A673 (cell line): Measurements from ENCODE around the gene DENND4C. TPM values are rescaled to one million over a fixed set of nuclear protein-coding genes. Genes with fewer than 3 reads are reported as not detected.
"Not testable (repeated sequence)": the region's sequence is repeated elsewhere in the genome, so short reads cannot be mapped to it uniquely, and the experiment has no call there.

Experiments used
- BruUV-seq: library from RNA; stranded (reverse); fragments of 400-500 nt; replicated peaks from 2 replicates; lab custom pipeline; 2021; lab: Mats Ljungman, UMichigan
- CTCF ChIA-PET: fragments of 300-600 bp; sonication (Branson Sonifier 250); formaldehyde crosslinking; loops from one replicate; lab custom pipeline; 2022; ENCODE audit warnings: antibody characterized with exemption; lab: Charles Lee
- POLR2A ChIA-PET: fragments of 300-600 bp; sonication (Branson Sonifier 250); formaldehyde crosslinking; loops from one replicate; lab custom pipeline; 2022; ENCODE audit warnings: antibody characterized with exemption; ENCODE audit not compliant: low non-redundant PET; lab: Charles Lee
- DNase-seq: peaks from one replicate; pipeline ENCODE4 v3.0.0-alpha.2; 2015; ENCODE audit warnings: low spot score
- H3K27ac ChIP-seq: fragments of 200-600 bp; sonication (generic); 2 replicates; pipeline ENCODE4 v1.5.1; 2016; ENCODE audit warnings: mixed run types, low read depth, mild to moderate bottlenecking, mixed read lengths, antibody characterized with exemption, low read length; ENCODE audit not compliant: poor library complexity, severe bottlenecking
- H3K27me3 ChIP-seq: fragments of 200-600 bp; sonication (generic); replicated peaks from 2 replicates; pipeline ENCODE4 v1.6.1; 2017; ENCODE audit warnings: mixed run types, low read depth, mild to moderate bottlenecking, mixed read lengths, antibody characterized with exemption, low read length; ENCODE audit not compliant: insufficient read depth, poor library complexity
- H3K36me3 ChIP-seq: fragments of 200-600 bp; sonication (generic); 2 replicates; pipeline ENCODE4 v1.6.1; 2016; ENCODE audit warnings: mixed run types, mild to moderate bottlenecking, mixed read lengths, antibody characterized with exemption, low read length; ENCODE audit not compliant: insufficient read depth, poor library complexity, severe bottlenecking
- H3K4me1 ChIP-seq: fragments of 200-600 bp; sonication (generic); 2 replicates; pipeline ENCODE4 v1.6.1; 2017; ENCODE audit warnings: mixed run types, mild to moderate bottlenecking, mixed read lengths, antibody characterized with exemption, low read length; ENCODE audit not compliant: insufficient read depth, poor library complexity, severe bottlenecking
- H3K4me3 ChIP-seq: fragments of 200-600 bp; sonication (generic); 2 replicates; pipeline ENCODE4 v1.5.1; 2016; ENCODE audit warnings: low read depth, mixed run types, mild to moderate bottlenecking, mixed read lengths, low read length; ENCODE audit not compliant: poor library complexity, severe bottlenecking
- H3K9me3 ChIP-seq: fragments of 200-600 bp; sonication (generic); 2 replicates; pipeline ENCODE4 v1.6.1; 2016; ENCODE audit warnings: mixed run types, low read depth, mild to moderate bottlenecking, mixed read lengths, antibody characterized with exemption, low read length; ENCODE audit not compliant: poor library complexity, severe bottlenecking
- CTCF ChIP-seq: fragments of 300-800, 200-600 bp; sonication (generic); conservative IDR thresholded peaks from 2 replicates; pipeline ENCODE4 v1.5.1; 2017; ENCODE audit warnings: low read depth, mild to moderate bottlenecking, antibody characterized with exemption, low read length, moderate library complexity, mixed read lengths
- EZH2 ChIP-seq: fragments of 200-600 bp; sonication (generic); IDR thresholded peaks from 2 replicates; pipeline ENCODE4 v1.6.1; 2017; ENCODE audit warnings: borderline replicate concordance, low read depth, mild to moderate bottlenecking, mixed read lengths, antibody characterized with exemption, low read length; ENCODE audit not compliant: poor library complexity, severe bottlenecking
- intact Hi-C: fragments of 100-400 bp; cut with micrococcal nuclease; formaldehyde crosslinking; loops from one replicate; pipeline ENCODE4 v1.10.0; 2022; ENCODE audit not compliant: unreplicated experiment
- total RNA-seq: library from RNA; stranded (reverse); gene quantifications from 2 replicates; pipeline ENCODE4 v1.2.3, GENCODE V29; 2021

The DENND4C gene
- total RNA-seq, 1 experiment from 2014 or later: 13.9 TPM

- POLR2A ChIA-PET: no interaction called here
- intact Hi-C loops: no loop called here
Observed at GRCh38 chr9:19188771-19189170, 41.7 kb upstream of the DENND4C start.

GRCh38 chr9:19192202-19193028, 38.1 kb upstream of the DENND4C start:
- no peak overlapping the region for H3K27ac ChIP-seq
- H3K36me3 ChIP-seq: no peaks in the 10 kb centered on the region
- no peak for DNase-seq
- H3K4me3 ChIP-seq: no peak overlapping the region
- CTCF ChIA-PET: no interaction called here
- POLR2A ChIA-PET: no interaction called here
- BruUV-seq: no TSS peak
- intact Hi-C loops: no loop called here
- H3K9me3 ChIP-seq: no peaks in the 10 kb centered on the region
- TF ChIP-seq EZH2 (no peak), CTCF (no peak)
- H3K27me3 ChIP-seq: no peaks in the 10 kb centered on the region
- H3K4me1 ChIP-seq: no peaks in the 10 kb centered on the region

More at GRCh38 chr9:19188771-19189170, 41.7 kb upstream of the DENND4C start:
- Histone ChIP-seq H3K4me1 (no peaks in the 10 kb centered on the region), H3K27ac (no peak overlapping the region), H3K9me3 (no peaks in the 10 kb centered on the region), H3K27me3 (no peaks in the 10 kb centered on the region), H3K4me3 (no peak overlapping the region), H3K36me3 (no peaks in the 10 kb centered on the region)
- DNase-seq: no peak
- no peak for TF ChIP-seq CTCF
- TF ChIP-seq EZH2: no peak
- BruUV-seq: no TSS peak
- CTCF ChIA-PET: no interaction called here

- H3K36me3 ChIP-seq: no peaks in the 10 kb centered on the region
- H3K4me3 ChIP-seq: no peak overlapping the region
- intact Hi-C loops: no loop called here
- TF ChIP-seq CTCF (no peak), EZH2 (no peak)
- CTCF ChIA-PET: no interaction called here
- H3K4me1 ChIP-seq: no peaks in the 10 kb centered on the region
- POLR2A ChIA-PET: no interaction called here
- BruUV-seq: no TSS peak
- DNase-seq: no peak
- H3K27me3 ChIP-seq: no peaks in the 10 kb centered on the region
- H3K9me3 ChIP-seq: no peaks in the 10 kb centered on the region
- H3K27ac ChIP-seq: no peak overlapping the region
Observed at GRCh38 chr9:19193029-19193324, 37.5 kb upstream of the DENND4C start.

GRCh38 chr9:19193358-19193973, 37.0 kb upstream of the DENND4C start:
- H3K4me3 ChIP-seq, CTCF ChIA-PET, H3K27ac ChIP-seq, H3K4me1 ChIP-seq, H3K9me3 ChIP-seq, intact Hi-C loops, DNase-seq, BruUV-seq, H3K36me3 ChIP-seq, H3K27me3 ChIP-seq, POLR2A ChIA-PET: not testable (repeated sequence)
